GM12873 (cell line): ENCODE data around the gene AP2A2.

Experiments
- CTCF ChIP-seq: IDR thresholded peaks from 2 replicates; pipeline ENCODE4 v1.5.1; 2012; ENCODE audit warnings: low read depth, mild to moderate bottlenecking, moderate library complexity, low read length, control low read depth; ENCODE audit not compliant: insufficient read depth; ENCODE audit errors: missing control alignments

AP2A2 gene

GRCh38 chr11:945986-946385 lies 20.3 kb downstream of the AP2A2 start:
- no peak for TF ChIP-seq CTCF

- TF ChIP-seq CTCF, result no peak
Measured at GRCh38 chr11:947744-948143, 22.1 kb downstream of the AP2A2 start.

GRCh38 chr11:951507-951906 lies 25.8 kb downstream of the AP2A2 start:
- TF ChIP-seq CTCF, result no peak

- TF ChIP-seq CTCF, result no peak
Measured at GRCh38 chr11:952406-953385, 27.0 kb downstream of the AP2A2 start.

- TF ChIP-seq CTCF, result no peak
Measured at GRCh38 chr11:953512-953911, 27.8 kb downstream of the AP2A2 start.

- TF ChIP-seq CTCF, result no peak
Measured at GRCh38 chr11:954392-955153, 28.9 kb downstream of the AP2A2 start.

GRCh38 chr11:955154-956063 lies 29.7 kb downstream of the AP2A2 start:
- no peak for TF ChIP-seq CTCF
